D721Med (cell line): ENCODE data around the gene DEPDC1B.
"Not testable (repeated sequence)": the region's sequence is repeated elsewhere in the genome, so short reads cannot be mapped to it uniquely, and the experiment has no call there.

Experiments
- DNase-seq: peaks from one replicate; pipeline ENCODE4 v3.0.0; 2011; ENCODE audit warnings: low spot score; ENCODE audit not compliant: insufficient read length
- FAIRE-seq: peaks from 2 replicates; lab custom pipeline; 2011; peaks lifted over from hg19 to GRCh38; lab: Jason Lieb, UNC
- TF ChIP-seq, protein P1 (sequence below): IDR thresholded peaks from 2 replicates; pipeline ENCODE4 v1.5.1; 2012; ENCODE audit warnings: mild to moderate bottlenecking, control low read depth; ENCODE audit not compliant: insufficient read depth; ENCODE audit errors: missing control alignments

DEPDC1B gene

GRCh38 chr5:60727033-60727679 is 27.2 kb upstream of the DEPDC1B start:
- FAIRE-seq (no peak), DNase-seq (no peak)
- TF ChIP-seq, protein P1, sequence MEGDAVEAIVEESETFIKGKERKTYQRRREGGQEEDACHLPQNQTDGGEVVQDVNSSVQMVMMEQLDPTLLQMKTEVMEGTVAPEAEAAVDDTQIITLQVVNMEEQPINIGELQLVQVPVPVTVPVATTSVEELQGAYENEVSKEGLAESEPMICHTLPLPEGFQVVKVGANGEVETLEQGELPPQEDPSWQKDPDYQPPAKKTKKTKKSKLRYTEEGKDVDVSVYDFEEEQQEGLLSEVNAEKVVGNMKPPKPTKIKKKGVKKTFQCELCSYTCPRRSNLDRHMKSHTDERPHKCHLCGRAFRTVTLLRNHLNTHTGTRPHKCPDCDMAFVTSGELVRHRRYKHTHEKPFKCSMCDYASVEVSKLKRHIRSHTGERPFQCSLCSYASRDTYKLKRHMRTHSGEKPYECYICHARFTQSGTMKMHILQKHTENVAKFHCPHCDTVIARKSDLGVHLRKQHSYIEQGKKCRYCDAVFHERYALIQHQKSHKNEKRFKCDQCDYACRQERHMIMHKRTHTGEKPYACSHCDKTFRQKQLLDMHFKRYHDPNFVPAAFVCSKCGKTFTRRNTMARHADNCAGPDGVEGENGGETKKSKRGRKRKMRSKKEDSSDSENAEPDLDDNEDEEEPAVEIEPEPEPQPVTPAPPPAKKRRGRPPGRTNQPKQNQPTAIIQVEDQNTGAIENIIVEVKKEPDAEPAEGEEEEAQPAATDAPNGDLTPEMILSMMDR = no peak

GRCh38 chr5:60724126-60724525 is 24.2 kb upstream of the DEPDC1B start:
- DNase-seq (no peak), FAIRE-seq (no peak)
- TF ChIP-seq, protein P1 = no peak

- TF ChIP-seq, protein P1 = no peak
- no peak for FAIRE-seq
- no peak for DNase-seq
Observed at GRCh38 chr5:60722416-60722815, 22.4 kb upstream of the DEPDC1B start.

DNA sequence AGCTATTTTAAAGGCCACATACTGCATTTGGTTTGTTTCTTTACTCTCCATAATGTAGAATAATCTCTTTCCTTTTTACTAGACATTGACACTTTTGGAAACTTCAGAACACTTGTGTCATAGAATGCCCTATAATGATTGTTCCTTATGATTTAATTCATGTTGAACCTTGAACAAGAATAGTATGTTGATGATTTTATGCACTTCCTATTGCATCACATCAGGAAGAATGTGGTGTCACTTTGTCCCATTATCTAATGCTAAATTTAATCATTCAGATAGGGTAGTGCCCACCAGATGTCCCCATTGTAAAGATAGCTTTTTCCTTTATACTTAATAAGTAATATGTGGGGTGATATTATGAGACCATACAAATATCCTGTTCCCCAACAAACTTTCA is 19.4 kb upstream of the DEPDC1B start:
- no peak for FAIRE-seq
- TF ChIP-seq, protein P1 = no peak
- DNase-seq = no peak

- DNase-seq = no peak
- TF ChIP-seq, protein P1 = no peak
- no peak for FAIRE-seq
Observed at GRCh38 chr5:60718166-60718892, 18.4 kb upstream of the DEPDC1B start.

GRCh38 chr5:60715201-60715928 is 15.4 kb upstream of the DEPDC1B start:
- not testable (repeated sequence) for FAIRE-seq, DNase-seq

- DNase-seq = no peak
- no peak for FAIRE-seq
- TF ChIP-seq, protein P1 = no peak
Observed at GRCh38 chr5:60712950-60713349, 13.0 kb upstream of the DEPDC1B start.

- DNase-seq, FAIRE-seq: not testable (repeated sequence)
Observed at GRCh38 chr5:60711892-60712291, 11.9 kb upstream of the DEPDC1B start.
